ENCODE data around the gene POR. TPM values are rescaled to one million over a fixed set of nuclear protein-coding genes. Genes with fewer than 3 reads are reported as not detected.

POR gene
- total RNA-seq, 1 experiment from 2014 or later = 151 TPM

DNA sequence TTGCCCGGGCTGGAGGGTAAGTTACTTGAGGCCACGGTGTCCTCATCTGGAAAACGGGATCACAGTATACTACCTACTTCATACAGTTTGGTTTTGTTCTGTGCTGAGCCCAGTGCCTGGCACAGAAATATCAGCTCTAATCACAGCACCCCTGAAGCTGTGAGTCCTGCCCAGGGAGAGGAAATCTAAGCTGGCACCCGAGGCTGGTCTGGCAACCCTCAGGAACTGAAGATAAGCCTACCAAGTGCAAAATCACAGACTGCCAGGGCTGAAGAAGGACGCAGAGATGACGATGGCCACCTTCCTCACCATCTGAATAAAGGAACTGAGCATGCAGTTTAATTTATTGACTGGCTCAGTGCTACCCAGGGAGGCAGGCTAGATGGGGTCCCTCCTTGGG lies 87.2 kb downstream of the POR start:
- DNase-seq (ENCODE audit: low spot score) = no peak
- ATAC-seq = no peak
- Mint-ChIP-seq H3K36me3 (peaks cover 10% of the 10 kb centered on the region), H3K4me1 (no peaks in the 10 kb centered on the region), H3K27me3 (ENCODE audit: low read depth) (no peaks in the 10 kb centered on the region), H3K4me3 (no peak overlapping the region), H3K9me3 (no peaks in the 10 kb centered on the region), H3K27ac (no peak overlapping the region)
- TF ChIP-seq NR3C1 (CRISPR knock-in tag; conservative IDR thresholded peaks at IDR 0.05; ENCODE audit: low read depth) = no peak
- no peak for TF ChIP-seq ZNF138 (CRISPR knock-in tag; conservative IDR thresholded peaks at IDR 0.05)
- TF ChIP-seq, protein P1, sequence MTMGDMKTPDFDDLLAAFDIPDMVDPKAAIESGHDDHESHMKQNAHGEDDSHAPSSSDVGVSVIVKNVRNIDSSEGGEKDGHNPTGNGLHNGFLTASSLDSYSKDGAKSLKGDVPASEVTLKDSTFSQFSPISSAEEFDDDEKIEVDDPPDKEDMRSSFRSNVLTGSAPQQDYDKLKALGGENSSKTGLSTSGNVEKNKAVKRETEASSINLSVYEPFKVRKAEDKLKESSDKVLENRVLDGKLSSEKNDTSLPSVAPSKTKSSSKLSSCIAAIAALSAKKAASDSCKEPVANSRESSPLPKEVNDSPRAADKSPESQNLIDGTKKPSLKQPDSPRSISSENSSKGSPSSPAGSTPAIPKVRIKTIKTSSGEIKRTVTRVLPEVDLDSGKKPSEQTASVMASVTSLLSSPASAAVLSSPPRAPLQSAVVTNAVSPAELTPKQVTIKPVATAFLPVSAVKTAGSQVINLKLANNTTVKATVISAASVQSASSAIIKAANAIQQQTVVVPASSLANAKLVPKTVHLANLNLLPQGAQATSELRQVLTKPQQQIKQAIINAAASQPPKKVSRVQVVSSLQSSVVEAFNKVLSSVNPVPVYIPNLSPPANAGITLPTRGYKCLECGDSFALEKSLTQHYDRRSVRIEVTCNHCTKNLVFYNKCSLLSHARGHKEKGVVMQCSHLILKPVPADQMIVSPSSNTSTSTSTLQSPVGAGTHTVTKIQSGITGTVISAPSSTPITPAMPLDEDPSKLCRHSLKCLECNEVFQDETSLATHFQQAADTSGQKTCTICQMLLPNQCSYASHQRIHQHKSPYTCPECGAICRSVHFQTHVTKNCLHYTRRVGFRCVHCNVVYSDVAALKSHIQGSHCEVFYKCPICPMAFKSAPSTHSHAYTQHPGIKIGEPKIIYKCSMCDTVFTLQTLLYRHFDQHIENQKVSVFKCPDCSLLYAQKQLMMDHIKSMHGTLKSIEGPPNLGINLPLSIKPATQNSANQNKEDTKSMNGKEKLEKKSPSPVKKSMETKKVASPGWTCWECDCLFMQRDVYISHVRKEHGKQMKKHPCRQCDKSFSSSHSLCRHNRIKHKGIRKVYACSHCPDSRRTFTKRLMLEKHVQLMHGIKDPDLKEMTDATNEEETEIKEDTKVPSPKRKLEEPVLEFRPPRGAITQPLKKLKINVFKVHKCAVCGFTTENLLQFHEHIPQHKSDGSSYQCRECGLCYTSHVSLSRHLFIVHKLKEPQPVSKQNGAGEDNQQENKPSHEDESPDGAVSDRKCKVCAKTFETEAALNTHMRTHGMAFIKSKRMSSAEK (CRISPR knock-in tag; IDR thresholded peaks at IDR 0.05; ENCODE audit: borderline replicate concordance) = no peak
- TF ChIP-seq, protein P2, sequence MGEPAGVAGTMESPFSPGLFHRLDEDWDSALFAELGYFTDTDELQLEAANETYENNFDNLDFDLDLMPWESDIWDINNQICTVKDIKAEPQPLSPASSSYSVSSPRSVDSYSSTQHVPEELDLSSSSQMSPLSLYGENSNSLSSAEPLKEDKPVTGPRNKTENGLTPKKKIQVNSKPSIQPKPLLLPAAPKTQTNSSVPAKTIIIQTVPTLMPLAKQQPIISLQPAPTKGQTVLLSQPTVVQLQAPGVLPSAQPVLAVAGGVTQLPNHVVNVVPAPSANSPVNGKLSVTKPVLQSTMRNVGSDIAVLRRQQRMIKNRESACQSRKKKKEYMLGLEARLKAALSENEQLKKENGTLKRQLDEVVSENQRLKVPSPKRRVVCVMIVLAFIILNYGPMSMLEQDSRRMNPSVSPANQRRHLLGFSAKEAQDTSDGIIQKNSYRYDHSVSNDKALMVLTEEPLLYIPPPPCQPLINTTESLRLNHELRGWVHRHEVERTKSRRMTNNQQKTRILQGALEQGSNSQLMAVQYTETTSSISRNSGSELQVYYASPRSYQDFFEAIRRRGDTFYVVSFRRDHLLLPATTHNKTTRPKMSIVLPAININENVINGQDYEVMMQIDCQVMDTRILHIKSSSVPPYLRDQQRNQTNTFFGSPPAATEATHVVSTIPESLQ (CRISPR knock-in tag; IDR thresholded peaks at IDR 0.05) = no peak
- TF ChIP-seq ZNF423 (CRISPR knock-in tag; IDR thresholded peaks at IDR 0.05) = no peak
- no peak for TF ChIP-seq ETV6 (CRISPR knock-in tag; IDR thresholded peaks at IDR 0.05)
- no peak for TF ChIP-seq ARID4B (CRISPR knock-in tag; IDR thresholded peaks at IDR 0.05; ENCODE audit: borderline replicate concordance)
- no peak for TF ChIP-seq ATF3 (CRISPR knock-in tag; conservative IDR thresholded peaks at IDR 0.05)
- TF ChIP-seq JUN (CRISPR knock-in tag; IDR thresholded peaks at IDR 0.05) = no peak
- CTCF ChIA-PET = interaction anchor here (1.0 kb wide), 2 partner anchors 18 to 135 kb away, joined by 3 read pairs; no protein-coding TSS in a partner anchor
- POLR2A ChIA-PET = no interaction called here

GRCh38 chr7:76002822-76003221 lies 87.9 kb downstream of the POR start:
- POLR2A ChIA-PET = no interaction called here
- Mint-ChIP-seq H3K27me3 (ENCODE audit: low read depth) (no peaks in the 10 kb centered on the region), H3K36me3 (peaks cover 10% of the 10 kb centered on the region), H3K9me3 (no peaks in the 10 kb centered on the region), H3K4me3 (no peak overlapping the region), H3K4me1 (no peaks in the 10 kb centered on the region), H3K27ac (no peak overlapping the region)
- no peak for ATAC-seq
- no peak for TF ChIP-seq JAZF1 (CRISPR knock-in tag; IDR thresholded peaks at IDR 0.05)
- TF ChIP-seq, protein P3, sequence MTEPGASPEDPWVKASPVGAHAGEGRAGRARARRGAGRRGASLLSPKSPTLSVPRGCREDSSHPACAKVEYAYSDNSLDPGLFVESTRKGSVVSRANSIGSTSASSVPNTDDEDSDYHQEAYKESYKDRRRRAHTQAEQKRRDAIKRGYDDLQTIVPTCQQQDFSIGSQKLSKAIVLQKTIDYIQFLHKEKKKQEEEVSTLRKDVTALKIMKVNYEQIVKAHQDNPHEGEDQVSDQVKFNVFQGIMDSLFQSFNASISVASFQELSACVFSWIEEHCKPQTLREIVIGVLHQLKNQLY (CRISPR knock-in tag; IDR thresholded peaks at IDR 0.05) = no peak
- TF ChIP-seq SP1 (CRISPR knock-in tag; conservative IDR thresholded peaks at IDR 0.05) = no peak
- TF ChIP-seq ZNF317 (CRISPR knock-in tag; IDR thresholded peaks at IDR 0.05; ENCODE audit: borderline replicate concordance, low read depth) = no peak
- no peak for TF ChIP-seq TCF7 (CRISPR knock-in tag; IDR thresholded peaks at IDR 0.05; ENCODE audit: low read depth)
- TF ChIP-seq E2F1 (CRISPR knock-in tag; IDR thresholded peaks at IDR 0.05) = no peak
- no peak for TF ChIP-seq IRF2 (CRISPR knock-in tag; IDR thresholded peaks at IDR 0.05; ENCODE audit: borderline replicate concordance, low read depth)
- no peak for TF ChIP-seq FOXJ3 (CRISPR knock-in tag; IDR thresholded peaks at IDR 0.05; ENCODE audit: borderline replicate concordance)
- no peak for TF ChIP-seq NR2C2 (CRISPR knock-in tag; IDR thresholded peaks at IDR 0.05)
- TF ChIP-seq OVOL2 (CRISPR knock-in tag; IDR thresholded peaks at IDR 0.05; ENCODE audit: borderline replicate concordance) = no peak
- no peak for TF ChIP-seq NFATC4 (CRISPR knock-in tag; IDR thresholded peaks at IDR 0.05)
- CTCF ChIA-PET = interaction anchor here (1.0 kb wide), 1 partner anchor 17 kb away, joined by 4 read pairs; no protein-coding TSS in a partner anchor
- DNase-seq (ENCODE audit: low spot score) = no peak

Measured in WTC11 (cell line).